Fibroblast of skin of back (primary cell): ENCODE data around the gene PCSK5.

Experiments used
- DNase-seq: peaks from one replicate; pipeline ENCODE4 v3.0.0-alpha.2; 2013

PCSK5 gene

GRCh38 chr9:76404401-76404800 lies 513.9 kb downstream of the PCSK5 start:
- no peak for DNase-seq

- no peak for DNase-seq
Measured at GRCh38 chr9:76405340-76405739, 514.9 kb downstream of the PCSK5 start.

- no peak for DNase-seq
Measured at GRCh38 chr9:76405868-76406267, 515.4 kb downstream of the PCSK5 start.
